Measurements from ENCODE around the gene INPP5J. TPM values are rescaled to one million over a fixed set of nuclear protein-coding genes. Genes with fewer than 3 reads are reported as not detected.

INPP5J gene
- total and polyA plus RNA-seq, 2 of the 13 experiments (the other 11 are each of a cell fraction or from before 2014, with no cell fraction given), result 0.24 to 1.1 TPM

GRCh38 chr22:31081963-31082605 lies 40.7 kb upstream of the INPP5J start (continued):
- TF ChIP-seq SYNCRIP (IDR thresholded peaks at IDR 0.05; ENCODE audit: insufficient read depth, low read depth, low read length) (no peak), KDM1A (CRISPR knock-in tag; IDR thresholded peaks at IDR 0.05) (no peak), ATM (IDR thresholded peaks at IDR 0.05; ENCODE audit: borderline replicate concordance) (no peak), HNF1A (IDR thresholded peaks at IDR 0.05; ENCODE audit: low read depth) (no peak), HNF1A (CRISPR knock-in tag; IDR thresholded peaks at IDR 0.05; ENCODE audit: borderline replicate concordance) (no peak), DNMT1 (CRISPR knock-in tag; IDR thresholded peaks at IDR 0.05) (no peak), HOXA3 (CRISPR knock-in tag; IDR thresholded peaks at IDR 0.05) (no peak), ZNF282 (IDR thresholded peaks at IDR 0.05; ENCODE audit: partially characterized antibody) (no peak), FOSL2 (CRISPR knock-in tag; IDR thresholded peaks at IDR 0.05) (0 out of 2 replicates have a peak, but pooled peaks have one; percentile 12), REPIN1 (CRISPR knock-in tag; IDR thresholded peaks at IDR 0.05; ENCODE audit: borderline replicate concordance, low read depth) (no peak)
